Lung (tissue), 12 donors: ENCODE measurements around the gene CFAP157. TPM values are rescaled to one million over a fixed set of nuclear protein-coding genes. Genes with fewer than 3 reads are reported as not detected.

Source experiments
- ATAC-seq: fragments of 200-7000 bp; cut with Tn5 transposase; one replicate; pipeline ENCODE4 v1.9.1; 2020; ENCODE audit warnings: moderate number of reproducible peaks; ENCODE audit not compliant: insufficient read depth, low FRiP score
- DNase-seq, 3 donors: peaks; one replicate each; pipeline ENCODE4 v3.0.0-alpha.2; 2013 to 2017
- H3K27ac ChIP-seq, 2 donors: one replicate each; pipeline ENCODE4 v1.5.1; 2013; ENCODE audit warnings: mild to moderate bottlenecking in 2 of 2, moderate library complexity in 2 of 2, control low read depth in 1 of 2, inconsistent platforms in 1 of 2, low read depth in 1 of 2, low read length in 1 of 2
- H3K27me3 ChIP-seq, 3 donors: one replicate each; pipeline ENCODE4 v1.5.1; 2013; ENCODE audit warnings: low read length in 2 of 3; ENCODE audit not compliant: control insufficient read depth in 3 of 3, insufficient read depth in 3 of 3
- H3K36me3 ChIP-seq, 4 donors: one replicate each; pipeline ENCODE4 v1.5.1; 2013; ENCODE audit warnings: low read length in 4 of 4, mild to moderate bottlenecking in 1 of 4, moderate library complexity in 1 of 4; ENCODE audit not compliant: control insufficient read depth in 4 of 4, insufficient read depth in 4 of 4
- H3K4me1 ChIP-seq, 5 donors: one replicate each; pipeline ENCODE4 v1.5.1; 2013; ENCODE audit warnings: low read length in 5 of 5, mild to moderate bottlenecking in 2 of 5, moderate library complexity in 1 of 5; ENCODE audit not compliant: control insufficient read depth in 5 of 5, insufficient read depth in 5 of 5
- H3K4me3 ChIP-seq: one replicate; pipeline ENCODE4 v1.5.1; 2013; ENCODE audit warnings: mild to moderate bottlenecking, control low read depth, moderate library complexity
- H3K9ac ChIP-seq, 2 donors: one replicate each; pipeline ENCODE4 v1.5.1; 2013; ENCODE audit warnings: low read length in 2 of 2, control low read depth in 1 of 2; ENCODE audit not compliant: insufficient read depth in 1 of 2
- H3K9me3 ChIP-seq, 4 donors: one replicate each; pipeline ENCODE4 v1.5.1; 2013; ENCODE audit warnings: low read length in 3 of 4, mild to moderate bottlenecking in 1 of 4, moderate library complexity in 1 of 4; ENCODE audit not compliant: control insufficient read depth in 4 of 4, insufficient read depth in 3 of 4
- WGBS, 2 donors: extraction: QIAGEN DNeasy Blood & Tissue Kit; methylation state at CpG; one replicate each; pipeline ENCODE4 v1.1.7; 2013; 5-methylcytosine and 5-hydroxymethylcytosine counted together
- polyA plus RNA-seq, 2 donors: library from polyadenylated mRNA; stranded (reverse); fragments of 200-250 nt; gene quantifications; one replicate each; pipeline ENCODE4 v1.2.1, GENCODE V29; 2013
- total RNA-seq, 2 donors: library from RNA; depleted of rRNA in 1 of 2; stranded (reverse); fragments of >200 nt in 1 of 2; gene quantifications; one replicate each; pipeline ENCODE4 v1.2.1, GENCODE V29; 2014 to 2021
- TF ChIP-seq, protein P1 (sequence below): IDR thresholded peaks from 2 replicates; pipeline ENCODE4 v1.5.1; 2012; ENCODE audit warnings: mild to moderate bottlenecking; ENCODE audit errors: control extremely low read depth, extremely low read depth
- donor health status: control.
- donor health status: control.
- donor health status: Bipolar disorder and iron deficiency.
- donor health status: healthy.
- donor health status: DM: yes; HTN: yes; CAD: no.

The CFAP157 gene
- total and polyA plus RNA-seq, 4 donors = 14.6 to 40.6 (median 16.1) TPM

GRCh38 chr9:127692071-127692470, 14.7 kb upstream of the CFAP157 start:
- H3K27me3 ChIP-seq = no peaks in the 10 kb centered on the region
- H3K4me3 ChIP-seq = no peak overlapping the region
- H3K4me1 ChIP-seq = no peaks in the 10 kb centered on the region
- DNase-seq = no peak
- H3K9me3 ChIP-seq = no peaks in the 10 kb centered on the region
- ATAC-seq = no peak
- no peak overlapping the region for H3K27ac ChIP-seq
- H3K36me3 ChIP-seq = peaks cover 0 to 28% (median 6%) of the 10 kb centered on the region in 4 donors
- 88 to 89% methylated on average over 20 of the region's 20 CpGs for WGBS, 2 donors
- H3K9ac ChIP-seq = no peak overlapping the region
- TF ChIP-seq, protein P1, sequence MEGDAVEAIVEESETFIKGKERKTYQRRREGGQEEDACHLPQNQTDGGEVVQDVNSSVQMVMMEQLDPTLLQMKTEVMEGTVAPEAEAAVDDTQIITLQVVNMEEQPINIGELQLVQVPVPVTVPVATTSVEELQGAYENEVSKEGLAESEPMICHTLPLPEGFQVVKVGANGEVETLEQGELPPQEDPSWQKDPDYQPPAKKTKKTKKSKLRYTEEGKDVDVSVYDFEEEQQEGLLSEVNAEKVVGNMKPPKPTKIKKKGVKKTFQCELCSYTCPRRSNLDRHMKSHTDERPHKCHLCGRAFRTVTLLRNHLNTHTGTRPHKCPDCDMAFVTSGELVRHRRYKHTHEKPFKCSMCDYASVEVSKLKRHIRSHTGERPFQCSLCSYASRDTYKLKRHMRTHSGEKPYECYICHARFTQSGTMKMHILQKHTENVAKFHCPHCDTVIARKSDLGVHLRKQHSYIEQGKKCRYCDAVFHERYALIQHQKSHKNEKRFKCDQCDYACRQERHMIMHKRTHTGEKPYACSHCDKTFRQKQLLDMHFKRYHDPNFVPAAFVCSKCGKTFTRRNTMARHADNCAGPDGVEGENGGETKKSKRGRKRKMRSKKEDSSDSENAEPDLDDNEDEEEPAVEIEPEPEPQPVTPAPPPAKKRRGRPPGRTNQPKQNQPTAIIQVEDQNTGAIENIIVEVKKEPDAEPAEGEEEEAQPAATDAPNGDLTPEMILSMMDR = no peak

- Histone ChIP-seq H3K9me3 (no peaks in the 10 kb centered on the region), H3K4me3 (no peak overlapping the region), H3K36me3 (peaks cover 0 to 22% (median 5%) of the 10 kb centered on the region in 4 donors), H3K27me3 (no peaks in the 10 kb centered on the region), H3K27ac (no peak overlapping the region), H3K9ac (no peak overlapping the region), H3K4me1 (no peaks in the 10 kb centered on the region)
- no peak for ATAC-seq
- DNase-seq = no peak
- TF ChIP-seq, protein P1 = no peak
- WGBS, 2 donors = 88 to 91% methylated on average over 10 of the region's 10 CpGs
These were observed 13.6 kb upstream of the CFAP157 start for GRCh38 chr9:127693143-127693542.

- peaks cover 0 to 20% (median 4%) of the 10 kb centered on the region in 4 donors for H3K36me3 ChIP-seq
- 92 to 96% methylated on average over 4 of the region's 4 CpGs for WGBS, 2 donors
These were observed 13.1 kb upstream of the CFAP157 start for GRCh38 chr9:127693697-127694096.

More at GRCh38 chr9:127693697-127694096, 13.1 kb upstream of the CFAP157 start:
- Histone ChIP-seq H3K9me3 (no peaks in the 10 kb centered on the region), H3K4me3 (no peak overlapping the region), H3K4me1 (no peaks in the 10 kb centered on the region), H3K27ac (no peak overlapping the region), H3K9ac (no peak overlapping the region), H3K27me3 (no peaks in the 10 kb centered on the region)
- TF ChIP-seq, protein P1 = no peak
- ATAC-seq = no peak
- DNase-seq = no peak
